Measurements from ENCODE around the gene MCCC2. TPM values are rescaled to one million over a fixed set of nuclear protein-coding genes. Genes with fewer than 3 reads are reported as not detected.
"Not testable (repeated sequence)": the region's sequence is repeated elsewhere in the genome, so short reads cannot be mapped to it uniquely, and the experiment has no call there.

Gene MCCC2
- total RNA-seq, 4 donors from 2014 or later, result 37.3 to 50.3 (median 43.3) TPM

DNA sequence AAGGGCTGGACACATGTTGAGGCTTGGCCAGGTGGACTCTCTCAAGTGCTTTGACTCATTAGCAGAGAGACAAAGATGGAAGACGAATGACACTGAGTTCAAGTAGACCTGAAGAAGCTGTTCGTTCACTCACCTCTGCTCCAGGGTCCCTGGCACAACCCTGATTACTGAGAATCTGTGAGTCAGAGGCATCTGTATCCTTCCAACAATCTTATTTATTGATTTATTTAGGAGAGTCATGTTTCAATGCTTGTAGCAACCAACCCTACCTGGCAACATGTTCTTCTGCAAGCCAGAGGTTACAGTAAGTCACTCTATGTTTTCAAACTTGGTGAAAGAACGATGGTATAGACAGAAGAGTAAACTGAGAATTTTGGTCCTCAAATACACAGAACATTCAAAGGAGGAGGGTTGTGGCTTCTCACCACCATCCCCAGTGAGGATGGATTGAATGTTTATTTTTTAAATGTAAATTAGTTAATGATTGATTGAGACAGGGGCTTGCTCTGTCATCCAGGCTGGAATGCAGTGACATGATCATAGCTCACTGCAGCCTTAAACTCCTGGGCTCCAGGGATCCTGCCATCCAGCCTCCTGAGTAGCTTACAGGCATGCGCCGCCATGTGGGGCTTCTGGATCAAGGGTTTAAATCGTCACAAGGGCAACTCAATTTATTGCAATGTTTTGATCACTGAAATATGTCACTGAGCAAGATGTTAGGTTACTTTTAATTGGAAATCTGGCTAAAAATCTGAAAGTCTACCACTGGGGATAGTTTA, 76.2 kb downstream of the MCCC2 start:
- Histone ChIP-seq H3K9me3 (no peaks in the 10 kb centered on the region), H3K4me3 (no peak overlapping the region), H3K27me3 (no peaks in the 10 kb centered on the region), H3K4me1 (no peaks in the 10 kb centered on the region), H3K27ac (no peak overlapping the region), H3K36me3 (no peaks in the 10 kb centered on the region)
- no peak for DNase-seq
- no peak for TF ChIP-seq CTCF (IDR thresholded peaks at IDR 0.05)
- no peak for TF ChIP-seq POLR2A (IDR thresholded peaks at IDR 0.05)

DNA sequence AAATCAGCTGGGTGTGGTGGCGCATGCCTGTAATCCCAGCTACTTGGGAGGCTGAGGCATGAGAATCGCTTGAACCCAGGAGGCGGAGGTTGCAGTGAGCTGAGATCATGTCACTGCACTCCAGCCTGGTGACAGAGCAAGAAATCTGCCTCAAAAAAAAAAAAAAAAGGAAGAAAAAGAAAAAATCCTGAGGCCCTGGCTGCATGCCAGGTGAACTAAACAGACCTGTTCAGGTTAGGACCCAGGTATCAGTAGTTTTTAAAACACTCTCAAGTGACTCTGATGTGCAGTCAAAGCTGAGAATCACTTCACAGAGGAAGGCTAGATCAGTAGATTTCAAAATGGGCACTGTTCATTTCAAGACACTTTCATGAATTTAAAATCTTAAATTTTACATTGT, 77.5 kb downstream of the MCCC2 start:
- H3K9me3 ChIP-seq, H3K4me3 ChIP-seq, H3K27ac ChIP-seq, DNase-seq, H3K4me1 ChIP-seq, H3K36me3 ChIP-seq, H3K27me3 ChIP-seq: not testable (repeated sequence)

DNA sequence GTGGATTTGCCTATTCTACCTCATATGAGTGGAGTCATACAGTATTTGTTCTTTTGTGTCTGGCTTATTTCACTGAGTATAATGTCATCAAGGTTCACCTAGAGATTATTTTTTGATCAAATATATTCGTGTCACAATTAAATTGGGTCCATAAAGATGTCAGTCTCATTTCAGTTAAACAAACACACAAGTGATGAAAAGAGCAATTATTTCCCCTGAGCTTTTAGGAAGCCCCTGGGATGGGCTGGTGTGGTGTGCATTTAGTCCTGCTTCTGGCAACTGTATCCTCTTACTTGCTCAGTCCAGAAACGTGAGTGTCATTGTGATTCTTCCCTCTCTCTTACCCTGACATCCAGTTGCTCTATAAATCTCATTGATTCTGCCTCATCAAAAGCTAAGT, 79.2 kb downstream of the MCCC2 start:
- Histone ChIP-seq H3K9me3 (no peaks in the 10 kb centered on the region), H3K36me3 (no peaks in the 10 kb centered on the region), H3K27me3 (no peaks in the 10 kb centered on the region), H3K4me3 (no peak overlapping the region), H3K4me1 (no peaks in the 10 kb centered on the region), H3K27ac (no peak overlapping the region)
- TF ChIP-seq POLR2A (IDR thresholded peaks at IDR 0.05), result no peak
- TF ChIP-seq CTCF (IDR thresholded peaks at IDR 0.05), result no peak
- no peak for DNase-seq

DNA sequence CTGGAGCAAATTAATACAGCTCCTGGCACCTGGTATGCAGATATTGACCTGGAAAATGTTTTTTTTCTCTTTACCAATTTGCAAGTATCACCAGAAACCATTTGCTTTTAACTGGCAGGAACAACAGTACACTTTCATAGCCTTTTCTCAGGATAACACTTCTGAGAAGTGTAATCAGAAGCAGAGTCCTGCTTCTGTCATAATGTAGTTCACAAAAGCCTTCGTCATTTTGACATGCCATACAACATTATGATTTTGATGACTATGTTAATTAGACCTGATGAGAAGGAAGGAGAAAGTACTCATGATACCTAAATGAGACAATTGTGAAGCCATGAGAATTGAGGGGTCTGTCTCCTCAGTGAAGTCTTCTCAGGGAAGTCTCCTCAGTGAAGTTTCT, 90.8 kb downstream of the MCCC2 start:
- Histone ChIP-seq H3K36me3 (no peaks in the 10 kb centered on the region), H3K4me3 (no peak overlapping the region), H3K9me3 (no peaks in the 10 kb centered on the region), H3K27me3 (no peaks in the 10 kb centered on the region), H3K4me1 (no peaks in the 10 kb centered on the region), H3K27ac (no peak overlapping the region)
- no peak for DNase-seq
- TF ChIP-seq CTCF (IDR thresholded peaks at IDR 0.05), result no peak
- TF ChIP-seq POLR2A (IDR thresholded peaks at IDR 0.05), result no peak

DNA sequence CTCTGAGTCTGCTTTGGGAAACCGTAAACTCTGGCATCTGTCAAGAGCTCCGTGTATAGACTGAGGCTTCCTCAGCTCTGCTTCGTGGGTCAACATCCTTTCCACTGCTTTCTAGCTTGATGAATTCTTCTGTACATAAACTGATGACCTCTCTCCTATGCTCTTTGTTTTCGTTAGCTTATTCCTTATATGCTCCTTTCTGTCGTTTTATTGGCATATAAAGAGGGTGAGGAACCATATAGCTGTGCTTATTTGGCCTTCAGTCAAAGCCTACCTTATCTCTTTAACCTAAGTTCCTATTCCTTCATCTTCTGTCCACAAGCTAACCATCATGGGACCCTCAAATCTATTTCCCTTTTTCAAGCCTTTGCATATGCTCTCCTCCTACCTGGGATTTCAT, 92.6 kb downstream of the MCCC2 start:
- Histone ChIP-seq H3K27me3 (no peaks in the 10 kb centered on the region), H3K4me1 (no peaks in the 10 kb centered on the region), H3K27ac (no peak overlapping the region), H3K4me3 (no peak overlapping the region), H3K36me3 (no peaks in the 10 kb centered on the region), H3K9me3 (no peaks in the 10 kb centered on the region)
- TF ChIP-seq CTCF (IDR thresholded peaks at IDR 0.05) (no peak), POLR2A (IDR thresholded peaks at IDR 0.05) (no peak)
- DNase-seq, result no peak

GRCh38 chr5:71680510-71680909, 93.4 kb downstream of the MCCC2 start:
- H3K27me3 ChIP-seq, result no peaks in the 10 kb centered on the region
- no peaks in the 10 kb centered on the region for H3K4me1 ChIP-seq
- H3K4me3 ChIP-seq, result no peak overlapping the region
- H3K27ac ChIP-seq, result no peak overlapping the region
- H3K9me3 ChIP-seq, result no peaks in the 10 kb centered on the region
- TF ChIP-seq CTCF (IDR thresholded peaks at IDR 0.05) (no peak), POLR2A (IDR thresholded peaks at IDR 0.05) (no peak)
- DNase-seq, result no peak
- H3K36me3 ChIP-seq, result no peaks in the 10 kb centered on the region
